PC-9 (cell line): ENCODE results near the gene AUTS2. TPM values are rescaled to one million over a fixed set of nuclear protein-coding genes. Genes with fewer than 3 reads are reported as not detected.
A peak's percentile ranks its signal among the peaks of the same experiment; 100 is the strongest.

Source experiments
- BruUV-seq: library from RNA; stranded (reverse); fragments of 400-500 nt; replicated peaks from 2 replicates; lab custom pipeline; 2021; lab: Mats Ljungman, UMichigan
- CTCF ChIA-PET: fragments of 300-600 bp; sonication (Branson Sonifier 250); formaldehyde crosslinking; loops from one replicate; lab custom pipeline; 2022; ENCODE audit warnings: antibody characterized with exemption; lab: Charles Lee
- POLR2A ChIA-PET: fragments of 300-600 bp; sonication (Branson Sonifier 250); formaldehyde crosslinking; loops from one replicate; lab custom pipeline; 2022; ENCODE audit warnings: antibody characterized with exemption; ENCODE audit not compliant: unreplicated experiment; lab: Charles Lee
- DNase-seq, 2 experiments: peaks; one replicate each; pipeline versions ENCODE4 v3.0.0 to v3.0.0-alpha.2; 2015 to 2022; ENCODE audit warnings: mixed read lengths in 1 of 2
- H2AFZ ChIP-seq: fragments of 200-600 bp; sonication (generic); 2 replicates; pipeline ENCODE4 v1.8.1; 2017; ENCODE audit warnings: antibody characterized with exemption
- H3F3A ChIP-seq: fragments of 200-600 bp; sonication (generic); 2 replicates; pipeline ENCODE4 v1.8.1; 2017; ENCODE audit warnings: antibody characterized with exemption, mild to moderate bottlenecking, low read depth; ENCODE audit not compliant: insufficient read depth
- H3K27ac ChIP-seq: fragments of 200-600 bp; sonication (generic); 2 replicates; pipeline ENCODE4 v1.6.1; 2016; ENCODE audit warnings: mixed run types
- H3K27me3 ChIP-seq: fragments of 200-600 bp; sonication (generic); 2 replicates; pipeline ENCODE4 v1.6.1; 2016; ENCODE audit warnings: low read depth, mixed run types; ENCODE audit not compliant: insufficient read depth
- H3K36me3 ChIP-seq: fragments of 200-600 bp; sonication (generic); 2 replicates; pipeline ENCODE4 v1.6.1; 2016; ENCODE audit warnings: low read depth, mixed run types
- H3K4me1 ChIP-seq: fragments of 200-600 bp; sonication (generic); replicated peaks from 2 replicates; pipeline ENCODE4 v1.6.1; 2016; ENCODE audit warnings: mixed run types; ENCODE audit not compliant: insufficient read depth
- H3K4me2 ChIP-seq: fragments of 200-600 bp; sonication (generic); 2 replicates; pipeline ENCODE4 v1.6.1; 2017; ENCODE audit warnings: mixed run types
- H3K4me3 ChIP-seq: fragments of 200-600 bp; sonication (generic); 2 replicates; pipeline ENCODE4 v1.6.1; 2016; ENCODE audit warnings: mixed run types
- H3K79me2 ChIP-seq: fragments of 200-600 bp; sonication (generic); 2 replicates; pipeline ENCODE4 v1.6.1; 2017; ENCODE audit warnings: low read depth, mixed run types
- H3K9me2 ChIP-seq: fragments of 200-600 bp; sonication (generic); 2 replicates; pipeline ENCODE4 v1.8.1; 2017; ENCODE audit warnings: mild to moderate bottlenecking; ENCODE audit not compliant: insufficient read depth
- H3K9me3 ChIP-seq: fragments of 200-600 bp; sonication (generic); 2 replicates; pipeline ENCODE4 v1.8.1; 2016; ENCODE audit warnings: low read depth; ENCODE audit not compliant: insufficient read depth
- H4K20me1 ChIP-seq: fragments of 200-600 bp; sonication (generic); 2 replicates; pipeline ENCODE4 v1.8.1; 2017; ENCODE audit not compliant: insufficient read depth
- EZH2 ChIP-seq: fragments of 200-600 bp; sonication (generic); IDR thresholded peaks from 2 replicates; pipeline ENCODE4 v1.8.0; 2017; ENCODE audit warnings: antibody characterized with exemption, low read depth
- intact Hi-C: fragments of 100-400 bp; cut with micrococcal nuclease; formaldehyde crosslinking; loops from one replicate; pipeline ENCODE4 v1.10.0; 2022; ENCODE audit not compliant: unreplicated experiment
- total RNA-seq: library from RNA; stranded (reverse); gene quantifications from 2 replicates; pipeline ENCODE4 v1.2.3, GENCODE V29; 2021
- TF ChIP-seq, protein P1 (sequence below): fragments of 200-600 bp; sonication (generic); conservative IDR thresholded peaks from 2 replicates; pipeline ENCODE4 v1.6.1; 2017; ENCODE audit warnings: mixed run types, antibody characterized with exemption, mild to moderate bottlenecking, moderate library complexity

AUTS2 gene
- total RNA-seq, 1 experiment from 2014 or later, result not detected

DNA sequence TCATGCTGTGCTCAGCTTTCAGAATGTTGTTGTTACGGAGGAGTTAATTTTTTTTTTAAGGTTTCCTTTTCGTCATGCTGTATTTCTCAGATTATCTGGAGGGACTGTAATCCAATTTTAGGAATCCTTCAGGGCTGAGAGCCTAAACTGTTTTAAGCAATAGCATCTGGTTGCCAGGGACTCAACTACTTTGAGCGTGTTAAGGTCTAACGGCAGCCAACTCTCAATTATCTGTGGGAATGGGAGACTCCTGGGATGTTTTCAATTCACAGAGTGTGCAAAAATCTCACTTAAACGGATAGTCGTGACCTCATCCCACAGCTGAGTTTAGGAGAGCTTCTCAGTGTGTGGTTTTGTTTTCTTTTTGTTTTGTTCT is 291.7 kb downstream of the AUTS2 start:
- intact Hi-C loops, result no loop called here
- Histone ChIP-seq H3K27me3 (no peaks in the 10 kb centered on the region), H3K9me2 (no peaks in the 10 kb centered on the region), H3K27ac (no peak overlapping the region), H3K4me1 (no peaks in the 10 kb centered on the region), H3F3A (no peaks in the 10 kb centered on the region), H4K20me1 (no peaks in the 10 kb centered on the region), H3K4me2 (no peak overlapping the region), H3K79me2 (no peaks in the 10 kb centered on the region), H3K4me3 (no peak overlapping the region), H3K9me3 (no peaks in the 10 kb centered on the region), H3K36me3 (no peaks in the 10 kb centered on the region), H2AFZ (no peak overlapping the region)
- POLR2A ChIA-PET, result no interaction called here
- CTCF ChIA-PET, result no interaction called here
- no TSS peak for BruUV-seq
- TF ChIP-seq, protein P1, sequence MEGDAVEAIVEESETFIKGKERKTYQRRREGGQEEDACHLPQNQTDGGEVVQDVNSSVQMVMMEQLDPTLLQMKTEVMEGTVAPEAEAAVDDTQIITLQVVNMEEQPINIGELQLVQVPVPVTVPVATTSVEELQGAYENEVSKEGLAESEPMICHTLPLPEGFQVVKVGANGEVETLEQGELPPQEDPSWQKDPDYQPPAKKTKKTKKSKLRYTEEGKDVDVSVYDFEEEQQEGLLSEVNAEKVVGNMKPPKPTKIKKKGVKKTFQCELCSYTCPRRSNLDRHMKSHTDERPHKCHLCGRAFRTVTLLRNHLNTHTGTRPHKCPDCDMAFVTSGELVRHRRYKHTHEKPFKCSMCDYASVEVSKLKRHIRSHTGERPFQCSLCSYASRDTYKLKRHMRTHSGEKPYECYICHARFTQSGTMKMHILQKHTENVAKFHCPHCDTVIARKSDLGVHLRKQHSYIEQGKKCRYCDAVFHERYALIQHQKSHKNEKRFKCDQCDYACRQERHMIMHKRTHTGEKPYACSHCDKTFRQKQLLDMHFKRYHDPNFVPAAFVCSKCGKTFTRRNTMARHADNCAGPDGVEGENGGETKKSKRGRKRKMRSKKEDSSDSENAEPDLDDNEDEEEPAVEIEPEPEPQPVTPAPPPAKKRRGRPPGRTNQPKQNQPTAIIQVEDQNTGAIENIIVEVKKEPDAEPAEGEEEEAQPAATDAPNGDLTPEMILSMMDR, result no peak
- TF ChIP-seq EZH2, result no peak
- DNase-seq, result no peak

DNA sequence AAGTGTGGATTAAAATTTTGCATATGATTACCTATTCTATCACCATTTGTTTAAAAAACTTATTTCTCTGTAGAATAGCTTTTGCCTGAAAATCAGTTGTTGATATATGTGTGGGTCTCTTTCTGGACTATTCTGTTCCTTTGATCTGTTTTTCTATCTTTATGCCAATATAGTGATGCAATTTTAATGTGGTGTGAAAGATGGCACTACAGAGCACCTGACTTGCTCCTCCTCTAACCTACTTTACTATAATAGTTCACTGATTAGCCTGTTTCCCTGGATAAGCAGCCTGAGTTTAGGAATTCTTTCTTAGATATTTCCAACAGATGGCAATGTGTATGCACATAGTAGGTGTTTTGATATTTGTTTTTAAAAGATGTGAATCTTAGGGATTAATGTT is 294.5 kb downstream of the AUTS2 start:
- DNase-seq, result no peak
- BruUV-seq, result no TSS peak

DNA sequence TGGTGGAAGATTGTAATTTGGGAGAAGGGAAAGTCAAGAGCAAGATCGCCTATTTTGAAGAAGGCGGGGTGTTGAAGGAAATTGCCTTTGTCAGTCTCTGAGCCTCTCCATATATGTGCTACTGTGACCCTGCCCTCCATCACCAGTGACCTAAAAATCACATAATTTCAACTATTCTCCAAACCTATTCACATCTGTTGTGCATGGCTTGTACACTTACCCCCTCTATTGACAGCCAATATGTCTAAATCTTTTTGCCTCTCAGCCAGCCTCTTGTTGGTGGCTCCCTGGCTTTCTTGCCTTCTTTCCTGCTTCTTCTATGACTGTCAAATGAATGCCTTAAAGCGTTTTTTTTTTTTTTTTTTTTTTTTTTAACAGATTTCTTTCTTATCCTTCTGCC is 295.6 kb downstream of the AUTS2 start:
- no peak overlapping the region for H3K4me2 ChIP-seq
- CTCF ChIA-PET, result no interaction called here
- TF ChIP-seq, protein P1, result peak; percentile 40; the same call in 1 of the 2 replicates
- TF ChIP-seq EZH2, result no peak

More for the DNA sequence above, 294.5 kb downstream of the AUTS2 start:
- H3K9me3 ChIP-seq, result no peaks in the 10 kb centered on the region
- ChIA-PET CTCF (no interaction called here), POLR2A (no interaction called here)
- H3K27ac ChIP-seq, result no peak overlapping the region
- H4K20me1 ChIP-seq, result no peaks in the 10 kb centered on the region
- no peaks in the 10 kb centered on the region for H3K9me2 ChIP-seq
- no peak overlapping the region for H3K4me3 ChIP-seq
- no peaks in the 10 kb centered on the region for H3K4me1 ChIP-seq
- no peaks in the 10 kb centered on the region for H3K79me2 ChIP-seq
- TF ChIP-seq EZH2, result no peak
- intact Hi-C loops, result no loop called here
- H3F3A ChIP-seq, result no peaks in the 10 kb centered on the region
- no peaks in the 10 kb centered on the region for H3K36me3 ChIP-seq
- no peak overlapping the region for H2AFZ ChIP-seq
- no peak overlapping the region for H3K4me2 ChIP-seq
- H3K27me3 ChIP-seq, result no peaks in the 10 kb centered on the region

DNA sequence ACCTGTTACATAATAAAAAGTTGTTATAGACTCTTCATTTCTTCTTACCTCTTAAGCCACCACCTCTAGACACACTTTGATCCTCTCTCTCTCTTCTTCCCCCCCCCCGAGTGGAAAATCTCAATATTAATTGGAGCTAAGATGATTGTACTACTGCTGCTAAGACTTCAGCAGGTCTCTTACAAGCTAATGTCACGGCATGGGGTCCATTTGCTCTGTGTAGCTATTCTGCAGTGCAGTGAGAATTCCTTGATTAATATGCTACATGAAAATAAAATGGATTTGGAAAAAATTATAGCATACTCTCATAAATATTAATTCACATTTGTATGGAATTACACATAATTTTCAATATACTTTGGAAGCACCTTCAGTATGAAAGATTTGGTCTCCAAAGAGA is 297.2 kb downstream of the AUTS2 start:
- Histone ChIP-seq H3K36me3 (no peaks in the 10 kb centered on the region), H3F3A (no peaks in the 10 kb centered on the region), H3K4me2 (no peak overlapping the region), H3K4me1 (no peaks in the 10 kb centered on the region), H3K27ac (no peak overlapping the region), H3K79me2 (no peaks in the 10 kb centered on the region), H3K4me3 (no peak overlapping the region), H4K20me1 (no peaks in the 10 kb centered on the region), H3K9me3 (no peaks in the 10 kb centered on the region), H2AFZ (no peak overlapping the region), H3K27me3 (no peaks in the 10 kb centered on the region), H3K9me2 (no peaks in the 10 kb centered on the region)
- ChIA-PET POLR2A (no interaction called here), CTCF (no interaction called here)
- intact Hi-C loops, result no loop called here
- no TSS peak for BruUV-seq
- no peak for TF ChIP-seq EZH2
- TF ChIP-seq, protein P1, result no peak
- no peak for DNase-seq

More for the DNA sequence above, 295.6 kb downstream of the AUTS2 start:
- no peak overlapping the region for H3K27ac ChIP-seq
- H3K4me3 ChIP-seq, result no peak overlapping the region
- no peak overlapping the region for H2AFZ ChIP-seq
- H3K27me3 ChIP-seq, result no peaks in the 10 kb centered on the region
- H3K9me2 ChIP-seq, result no peaks in the 10 kb centered on the region
- no peaks in the 10 kb centered on the region for H3K36me3 ChIP-seq
- intact Hi-C loops, result no loop called here
- no peaks in the 10 kb centered on the region for H3K79me2 ChIP-seq
- H4K20me1 ChIP-seq, result no peaks in the 10 kb centered on the region
- no peaks in the 10 kb centered on the region for H3K9me3 ChIP-seq
- no TSS peak for BruUV-seq
- DNase-seq, result no peak
- POLR2A ChIA-PET, result no interaction called here
- H3K4me1 ChIP-seq, result no peaks in the 10 kb centered on the region
- no peaks in the 10 kb centered on the region for H3F3A ChIP-seq
